Mucosa of stomach (tissue), 1 donor: Measurements from ENCODE around the gene COL9A1.

ENCODE experiments used
- H3K27me3 ChIP-seq: one replicate; pipeline ENCODE4 v1.7.0; 2013; ENCODE audit warnings: mild to moderate bottlenecking, low read length; ENCODE audit not compliant: control insufficient read depth, insufficient read depth
- H3K36me3 ChIP-seq: one replicate; pipeline ENCODE4 v1.7.0; 2013; ENCODE audit warnings: low read length; ENCODE audit not compliant: control insufficient read depth, insufficient read depth
- H3K4me1 ChIP-seq: one replicate; pipeline ENCODE4 v1.7.0; 2013; ENCODE audit warnings: mild to moderate bottlenecking, low read length; ENCODE audit not compliant: control insufficient read depth, insufficient read depth
- H3K4me3 ChIP-seq: one replicate; pipeline ENCODE4 v1.7.0; 2013; ENCODE audit warnings: low read length
- H3K9ac ChIP-seq: one replicate; pipeline ENCODE4 v1.7.0; 2013; ENCODE audit warnings: mild to moderate bottlenecking, low read length, moderate library complexity
- H3K9me3 ChIP-seq: one replicate; pipeline ENCODE4 v1.7.0; 2013; ENCODE audit warnings: mild to moderate bottlenecking, low read length, moderate library complexity; ENCODE audit not compliant: control insufficient read depth
- donor health status: Pancreatic carcinoma.

COL9A1 gene

DNA sequence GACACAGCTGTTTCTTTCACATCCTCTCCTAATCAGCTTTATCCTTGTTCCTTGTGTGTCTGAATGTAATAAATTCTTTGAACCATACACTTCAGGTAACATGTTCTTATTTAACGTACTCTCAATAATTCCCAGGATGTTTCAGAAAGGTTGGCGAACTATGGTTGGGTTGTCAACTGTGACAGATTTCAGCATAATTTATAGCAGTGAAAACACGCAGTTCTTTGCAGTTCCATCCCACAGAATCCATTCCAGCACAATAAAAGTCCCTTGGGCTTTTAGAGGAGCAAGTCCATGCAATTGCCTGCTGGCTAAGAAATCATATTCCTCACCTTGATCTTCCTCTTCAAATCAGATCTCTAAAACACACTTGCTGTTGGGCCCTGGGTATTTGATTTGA, 119.3 kb downstream of the COL9A1 start:
- H3K9me3 ChIP-seq = no peaks in the 10 kb centered on the region
- no peak overlapping the region for H3K9ac ChIP-seq
- no peak overlapping the region for H3K4me3 ChIP-seq
- no peaks in the 10 kb centered on the region for H3K36me3 ChIP-seq
- H3K4me1 ChIP-seq = no peaks in the 10 kb centered on the region
- no peaks in the 10 kb centered on the region for H3K27me3 ChIP-seq

- Histone ChIP-seq H3K4me1 (no peaks in the 10 kb centered on the region), H3K9ac (no peak overlapping the region), H3K36me3 (no peaks in the 10 kb centered on the region), H3K4me3 (no peak overlapping the region), H3K9me3 (no peaks in the 10 kb centered on the region), H3K27me3 (no peaks in the 10 kb centered on the region)
These were observed 121.8 kb downstream of the COL9A1 start for GRCh38 chr6:70180901-70181599.

- Histone ChIP-seq H3K9ac (no peak overlapping the region), H3K27me3 (no peaks in the 10 kb centered on the region)
These were observed 122.5 kb downstream of the COL9A1 start for GRCh38 chr6:70180183-70180900.

GRCh38 chr6:70176842-70177550, 125.9 kb downstream of the COL9A1 start:
- Histone ChIP-seq H3K9me3 (no peaks in the 10 kb centered on the region), H3K4me3 (no peak overlapping the region), H3K9ac (no peak overlapping the region), H3K27me3 (no peaks in the 10 kb centered on the region), H3K36me3 (no peaks in the 10 kb centered on the region), H3K4me1 (no peaks in the 10 kb centered on the region)

More at GRCh38 chr6:70180183-70180900, 122.5 kb downstream of the COL9A1 start:
- H3K36me3 ChIP-seq = no peaks in the 10 kb centered on the region
- no peaks in the 10 kb centered on the region for H3K9me3 ChIP-seq
- no peak overlapping the region for H3K4me3 ChIP-seq
- no peaks in the 10 kb centered on the region for H3K4me1 ChIP-seq

- Histone ChIP-seq H3K9ac (no peak overlapping the region), H3K27me3 (no peaks in the 10 kb centered on the region), H3K36me3 (no peaks in the 10 kb centered on the region), H3K4me3 (no peak overlapping the region), H3K4me1 (no peaks in the 10 kb centered on the region), H3K9me3 (no peaks in the 10 kb centered on the region)
These were observed 127.1 kb downstream of the COL9A1 start for GRCh38 chr6:70175770-70176169.

GRCh38 chr6:70172252-70172651, 130.6 kb downstream of the COL9A1 start:
- H3K36me3 ChIP-seq = no peaks in the 10 kb centered on the region
- no peaks in the 10 kb centered on the region for H3K9me3 ChIP-seq
- no peak overlapping the region for H3K4me3 ChIP-seq
- no peak overlapping the region for H3K9ac ChIP-seq
- no peaks in the 10 kb centered on the region for H3K4me1 ChIP-seq
- H3K27me3 ChIP-seq = no peaks in the 10 kb centered on the region

DNA sequence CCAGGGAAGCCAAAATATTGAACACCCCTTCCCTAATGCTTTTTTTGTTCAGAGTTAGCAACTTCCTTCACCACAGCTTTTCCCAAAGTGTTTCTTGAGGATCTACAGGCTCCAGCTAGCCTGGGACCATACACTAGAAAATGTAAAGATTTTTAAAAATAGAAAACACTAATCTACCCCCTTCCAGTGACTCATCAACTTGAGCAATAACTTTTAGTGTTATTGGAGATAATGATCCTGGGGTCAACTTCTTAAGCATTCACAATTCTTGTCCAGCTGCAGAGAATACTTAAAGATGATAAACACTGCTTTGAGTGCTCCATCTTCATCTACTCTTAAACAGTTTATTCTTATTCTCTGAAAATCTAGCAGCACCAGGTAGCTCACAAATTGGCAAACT, 131.6 kb downstream of the COL9A1 start:
- Histone ChIP-seq H3K4me1 (no peaks in the 10 kb centered on the region), H3K9me3 (no peaks in the 10 kb centered on the region), H3K4me3 (no peak overlapping the region), H3K9ac (no peak overlapping the region), H3K36me3 (no peaks in the 10 kb centered on the region), H3K27me3 (no peaks in the 10 kb centered on the region)

- Histone ChIP-seq H3K9ac (no peak overlapping the region), H3K4me3 (no peak overlapping the region), H3K9me3 (no peaks in the 10 kb centered on the region), H3K36me3 (no peaks in the 10 kb centered on the region), H3K4me1 (no peaks in the 10 kb centered on the region), H3K27me3 (no peaks in the 10 kb centered on the region)
These were observed 134.1 kb downstream of the COL9A1 start for GRCh38 chr6:70168681-70169377.
